Fibroblast of gingiva (primary cell): ENCODE results near the gene RASGRF1.

ENCODE experiments used
- DNase-seq: peaks from one replicate; pipeline ENCODE4 v3.0.0-alpha.2; 2011; ENCODE audit warnings: low read depth

The RASGRF1 gene

GRCh38 chr15:79094611-79095021 lies 4.0 kb upstream of the RASGRF1 start:
- DNase-seq, result no peak

GRCh38 chr15:79093352-79093935 lies 2.9 kb upstream of the RASGRF1 start:
- no peak for DNase-seq

DNA sequence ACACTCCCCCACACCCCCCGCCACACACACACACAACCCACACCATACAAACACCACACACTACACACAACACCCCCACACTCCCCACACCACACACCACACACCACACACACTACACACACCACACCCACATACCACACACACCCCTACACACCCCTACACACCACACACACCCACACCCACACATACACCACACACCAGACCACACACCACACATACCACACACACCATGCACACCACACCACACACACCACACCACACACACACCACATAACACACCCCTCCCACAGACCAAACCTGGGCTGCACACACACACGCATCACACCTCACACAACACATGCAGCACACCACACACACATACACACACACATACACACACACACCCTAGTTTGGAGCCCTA lies 1.8 kb upstream of the RASGRF1 start:
- no peak for DNase-seq

GRCh38 chr15:79091204-79091867 lies 756 bp upstream of the RASGRF1 start:
- DNase-seq, result no peak

- DNase-seq, result no peak
Measured at GRCh38 chr15:79089890-79090486, 592 bp downstream of the RASGRF1 start.

DNA sequence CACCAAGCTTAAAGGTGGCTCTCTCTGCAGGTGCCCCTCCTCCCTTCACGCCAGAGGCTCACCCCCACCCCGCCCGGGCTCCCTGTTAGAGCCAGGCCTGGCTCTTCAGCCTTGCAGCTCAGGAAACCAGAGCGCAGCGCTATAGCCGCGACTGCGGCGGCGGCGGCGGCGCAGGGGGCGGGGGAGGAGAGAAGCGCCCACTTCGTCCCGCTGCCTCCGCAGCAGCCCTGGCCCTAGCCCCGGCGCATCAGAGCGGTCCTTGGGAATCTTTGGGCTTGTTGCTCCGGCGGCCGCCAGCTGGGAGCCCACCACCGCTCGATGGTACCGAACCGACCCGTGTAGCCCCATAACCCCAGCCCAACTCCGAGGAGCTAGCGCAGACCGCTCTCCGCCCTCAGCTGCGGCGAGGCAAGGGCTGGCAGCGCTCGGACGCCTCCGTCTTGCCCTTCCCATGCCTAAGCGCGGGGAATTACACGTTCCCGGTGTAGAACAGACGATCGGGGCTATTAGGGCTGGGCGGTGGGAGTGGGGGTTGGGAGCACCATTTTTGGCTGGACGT lies 1.2 kb downstream of the RASGRF1 start:
- DNase-seq, result no peak

- no peak for DNase-seq
Measured at GRCh38 chr15:79088426-79089205, 2.0 kb downstream of the RASGRF1 start.

DNA sequence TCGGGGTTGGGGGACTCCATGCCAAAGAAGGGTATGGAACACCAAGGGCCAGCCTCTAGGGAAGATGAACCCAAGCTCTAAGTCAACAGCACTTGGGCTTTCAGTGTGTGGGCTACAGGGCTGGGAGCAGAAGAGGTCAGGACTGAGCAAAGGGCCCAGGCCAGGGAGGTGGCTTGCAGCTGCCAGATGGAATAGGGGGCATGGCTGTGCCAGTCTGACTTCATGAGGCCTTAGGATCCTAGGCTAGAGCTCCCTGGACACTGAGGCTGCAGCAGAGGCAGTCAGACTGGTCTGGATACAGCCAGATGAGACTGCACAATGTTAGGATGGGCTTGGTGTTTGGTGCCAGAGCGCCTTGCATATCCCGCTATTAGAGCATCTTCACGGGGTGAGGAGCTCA lies 3.8 kb downstream of the RASGRF1 start:
- no peak for DNase-seq

- no peak for DNase-seq
Measured at GRCh38 chr15:79084308-79084968, 6.1 kb downstream of the RASGRF1 start.

DNA sequence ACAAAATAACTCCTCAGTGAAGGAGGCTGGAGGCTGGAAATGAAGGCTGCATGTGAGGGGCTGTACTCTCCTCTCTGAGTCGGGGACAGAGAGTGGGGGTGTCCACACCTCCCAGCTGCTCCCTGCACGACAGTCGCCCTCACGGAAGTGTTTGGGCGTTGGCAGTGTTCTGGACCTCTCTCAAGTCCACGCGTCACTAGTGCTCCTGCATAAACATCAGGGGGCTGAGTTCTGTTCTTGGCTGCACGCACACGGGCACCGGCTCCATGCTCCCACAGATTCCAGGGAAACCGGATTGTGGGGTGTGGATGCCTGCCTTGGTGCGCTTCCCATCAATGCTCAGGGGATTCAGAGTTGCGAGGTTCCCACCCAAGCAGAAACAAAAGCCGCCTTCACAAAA lies 7.4 kb downstream of the RASGRF1 start:
- DNase-seq, result no peak

- DNase-seq, result no peak
Measured at GRCh38 chr15:79082363-79083070, 8.1 kb downstream of the RASGRF1 start.

- no peak for DNase-seq
Measured at GRCh38 chr15:79078763-79079410, 11.7 kb downstream of the RASGRF1 start.

GRCh38 chr15:79078003-79078402 lies 12.6 kb downstream of the RASGRF1 start:
- DNase-seq, result no peak

- no peak for DNase-seq
Measured at GRCh38 chr15:79076661-79077060, 13.9 kb downstream of the RASGRF1 start.

DNA sequence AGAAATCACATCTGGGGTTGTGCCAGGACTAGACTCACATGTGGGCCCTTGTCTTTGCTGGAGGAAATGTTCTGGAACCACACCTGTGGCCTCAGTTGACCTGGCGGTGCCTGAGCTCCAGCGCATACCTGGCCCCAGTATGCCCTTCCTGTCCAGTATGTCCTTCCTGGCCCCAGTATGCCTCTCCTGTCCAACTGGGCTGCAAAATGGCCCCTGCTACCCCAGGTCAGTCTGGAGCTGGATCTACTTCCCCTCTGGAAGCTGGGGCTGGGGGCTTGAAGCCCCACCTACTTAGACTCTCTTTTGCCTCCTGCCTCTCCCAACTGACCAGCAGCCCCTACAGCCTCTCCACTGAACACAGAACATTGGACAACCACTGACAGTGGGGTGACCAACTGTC lies 15.3 kb downstream of the RASGRF1 start:
- no peak for DNase-seq

GRCh38 chr15:79073336-79073735 lies 17.2 kb downstream of the RASGRF1 start:
- DNase-seq, result no peak

- DNase-seq, result peak; percentile 34
Measured at GRCh38 chr15:79071901-79072300, 18.7 kb downstream of the RASGRF1 start.

DNA sequence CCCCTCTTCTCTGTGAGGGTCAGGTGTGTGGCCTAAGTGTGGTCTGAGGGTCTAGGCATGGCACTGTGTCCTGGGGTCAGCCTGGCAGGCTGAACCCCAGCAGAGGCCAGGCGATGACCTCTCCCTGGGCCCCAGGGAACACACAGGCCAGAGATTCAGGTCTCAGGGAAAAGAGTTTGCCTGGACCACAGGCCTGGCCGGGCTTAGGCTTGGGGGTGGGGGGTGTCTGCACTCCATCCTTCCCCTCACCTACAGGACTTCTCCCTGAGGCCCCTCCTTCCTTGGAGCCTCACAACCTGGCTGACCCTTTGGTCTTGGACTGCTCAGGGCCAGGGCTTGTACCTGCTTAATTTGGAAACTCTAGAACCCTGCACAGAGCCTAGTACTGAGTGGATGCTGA lies 21.8 kb downstream of the RASGRF1 start:
- no peak for DNase-seq

DNA sequence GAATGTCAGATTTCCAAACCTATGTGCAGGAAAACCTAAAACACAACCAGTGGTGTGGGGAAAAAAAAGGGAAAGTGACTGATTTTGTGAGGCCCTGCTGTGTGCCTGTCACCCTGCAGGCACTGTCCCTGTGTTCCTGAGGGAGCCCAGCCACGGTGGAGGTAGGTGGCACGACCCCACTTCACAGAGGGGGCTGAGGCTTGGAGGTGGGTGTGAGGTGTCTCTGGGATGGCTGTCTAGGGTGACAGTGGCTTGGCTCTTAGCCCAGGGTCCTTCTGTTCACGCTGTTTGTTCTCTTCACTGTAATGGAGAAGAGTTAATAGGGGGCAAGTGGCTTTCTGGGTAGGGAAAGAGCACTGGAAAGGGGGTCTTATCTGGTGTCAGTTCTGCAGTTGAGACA lies 22.6 kb downstream of the RASGRF1 start:
- DNase-seq, result no peak

GRCh38 chr15:79067072-79067833 lies 23.3 kb downstream of the RASGRF1 start:
- DNase-seq, result no peak
